Measurements from ENCODE around the gene NLRP2B.
"Not testable (repeated sequence)": the region's sequence is repeated elsewhere in the genome, so short reads cannot be mapped to it uniquely, and the experiment has no call there.

Gene NLRP2B

GRCh38 chrX:57647020-57647419 lies 33.0 kb downstream of the NLRP2B start:
- Mint-ChIP-seq H3K4me1 (no peaks in the 10 kb centered on the region), H3K9me3 (peaks cover 39% of the 10 kb centered on the region), H3K36me3 (ENCODE audit: low read depth) (no peaks in the 10 kb centered on the region), H3K27ac (no peak overlapping the region), H3K4me3 (no peak overlapping the region), H3K27me3 (ENCODE audit: low read depth, poor library complexity) (no peaks in the 10 kb centered on the region)
- TF ChIP-seq, protein P1, sequence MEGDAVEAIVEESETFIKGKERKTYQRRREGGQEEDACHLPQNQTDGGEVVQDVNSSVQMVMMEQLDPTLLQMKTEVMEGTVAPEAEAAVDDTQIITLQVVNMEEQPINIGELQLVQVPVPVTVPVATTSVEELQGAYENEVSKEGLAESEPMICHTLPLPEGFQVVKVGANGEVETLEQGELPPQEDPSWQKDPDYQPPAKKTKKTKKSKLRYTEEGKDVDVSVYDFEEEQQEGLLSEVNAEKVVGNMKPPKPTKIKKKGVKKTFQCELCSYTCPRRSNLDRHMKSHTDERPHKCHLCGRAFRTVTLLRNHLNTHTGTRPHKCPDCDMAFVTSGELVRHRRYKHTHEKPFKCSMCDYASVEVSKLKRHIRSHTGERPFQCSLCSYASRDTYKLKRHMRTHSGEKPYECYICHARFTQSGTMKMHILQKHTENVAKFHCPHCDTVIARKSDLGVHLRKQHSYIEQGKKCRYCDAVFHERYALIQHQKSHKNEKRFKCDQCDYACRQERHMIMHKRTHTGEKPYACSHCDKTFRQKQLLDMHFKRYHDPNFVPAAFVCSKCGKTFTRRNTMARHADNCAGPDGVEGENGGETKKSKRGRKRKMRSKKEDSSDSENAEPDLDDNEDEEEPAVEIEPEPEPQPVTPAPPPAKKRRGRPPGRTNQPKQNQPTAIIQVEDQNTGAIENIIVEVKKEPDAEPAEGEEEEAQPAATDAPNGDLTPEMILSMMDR (IDR thresholded peaks at IDR 0.05) = no peak
- no peak for DNase-seq

GRCh38 chrX:57643698-57644097 lies 36.4 kb downstream of the NLRP2B start:
- Mint-ChIP-seq H3K4me1 (no peaks in the 10 kb centered on the region), H3K27me3 (ENCODE audit: low read depth, poor library complexity) (no peaks in the 10 kb centered on the region), H3K27ac (no peak overlapping the region), H3K4me3 (no peak overlapping the region), H3K9me3 (peaks cover 49% of the 10 kb centered on the region), H3K36me3 (ENCODE audit: low read depth) (no peaks in the 10 kb centered on the region)
- DNase-seq = no peak
- TF ChIP-seq, protein P1 (IDR thresholded peaks at IDR 0.05) = no peak

GRCh38 chrX:57641338-57641737 lies 38.7 kb downstream of the NLRP2B start:
- Mint-ChIP-seq H3K4me1 (no peaks in the 10 kb centered on the region), H3K27me3 (ENCODE audit: low read depth, poor library complexity) (no peaks in the 10 kb centered on the region), H3K9me3 (peaks cover 70% of the 10 kb centered on the region), H3K36me3 (ENCODE audit: low read depth) (no peaks in the 10 kb centered on the region), H3K4me3 (no peak overlapping the region), H3K27ac (no peak overlapping the region)
- TF ChIP-seq, protein P1 (IDR thresholded peaks at IDR 0.05) = no peak
- no peak for DNase-seq

GRCh38 chrX:57640674-57641016 lies 39.4 kb downstream of the NLRP2B start:
- Mint-ChIP-seq H3K27me3 (ENCODE audit: low read depth, poor library complexity) (no peaks in the 10 kb centered on the region), H3K36me3 (ENCODE audit: low read depth) (no peaks in the 10 kb centered on the region), H3K4me3 (no peak overlapping the region), H3K4me1 (no peaks in the 10 kb centered on the region), H3K27ac (no peak overlapping the region), H3K9me3 (peaks cover 74% of the 10 kb centered on the region)
- TF ChIP-seq, protein P1 (IDR thresholded peaks at IDR 0.05) = no peak
- no peak for DNase-seq

DNA sequence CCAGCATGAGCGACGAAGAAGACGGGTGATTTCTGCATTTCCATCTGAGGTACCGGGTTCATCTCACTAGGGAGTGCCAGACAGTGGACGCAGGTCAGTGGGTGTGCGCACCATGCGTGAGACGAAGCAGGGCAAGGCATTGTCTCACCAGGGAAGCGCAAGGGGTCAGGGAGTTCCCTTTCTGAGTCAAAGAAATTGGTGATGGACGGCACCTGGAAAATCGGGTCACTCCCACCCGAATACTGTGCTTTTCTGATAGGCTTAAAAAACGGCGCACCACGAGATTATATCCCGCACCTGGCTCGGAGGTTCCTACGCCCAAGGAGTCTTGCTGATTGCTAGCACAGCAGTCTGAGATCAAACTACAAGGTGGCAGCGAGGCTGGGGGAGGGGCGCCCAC lies 50.6 kb downstream of the NLRP2B start:
- H3K9me3 Mint-ChIP-seq = peaks cover 80% of the 10 kb centered on the region
- not testable (repeated sequence) for DNase-seq; H3K36me3 Mint-ChIP-seq (ENCODE audit: low read depth); H3K4me3 Mint-ChIP-seq; H3K27ac Mint-ChIP-seq; H3K27me3 Mint-ChIP-seq (ENCODE audit: low read depth, poor library complexity); H3K4me1 Mint-ChIP-seq

All from nephron progenitor cell (in vitro differentiated cells).